Stomach smooth muscle (tissue), 2 donors: ENCODE results near the gene INTS11.

ENCODE experiments used
- H3K27ac ChIP-seq: one replicate; pipeline ENCODE4 v1.7.0; 2013; ENCODE audit warnings: mild to moderate bottlenecking, low read length, inconsistent platforms
- H3K27me3 ChIP-seq, 2 donors: one replicate each; pipeline ENCODE4 v1.7.0; 2013; ENCODE audit warnings: low read length in 2 of 2; ENCODE audit not compliant: insufficient read depth in 2 of 2, control insufficient read depth in 1 of 2
- H3K36me3 ChIP-seq, 2 donors: one replicate each; pipeline ENCODE4 v1.7.0; 2013; ENCODE audit warnings: low read length in 2 of 2; ENCODE audit not compliant: control insufficient read depth in 2 of 2, insufficient read depth in 2 of 2
- H3K4me1 ChIP-seq: one replicate; pipeline ENCODE4 v1.7.0; 2013; ENCODE audit warnings: low read length; ENCODE audit not compliant: control insufficient read depth, insufficient read depth
- H3K4me3 ChIP-seq, 2 donors: one replicate each; pipeline ENCODE4 v1.7.0; 2013; ENCODE audit warnings: low read length in 2 of 2
- H3K9ac ChIP-seq, 2 donors: one replicate each; pipeline ENCODE4 v1.7.0; 2013; ENCODE audit warnings: low read length in 2 of 2, mild to moderate bottlenecking in 1 of 2
- H3K9me3 ChIP-seq, 2 donors: one replicate each; pipeline ENCODE4 v1.7.0; 2013; ENCODE audit warnings: low read length in 2 of 2; ENCODE audit not compliant: control insufficient read depth in 2 of 2
- donor health status: healthy.
- donor health status: Pancreatic carcinoma.

The INTS11 gene

DNA sequence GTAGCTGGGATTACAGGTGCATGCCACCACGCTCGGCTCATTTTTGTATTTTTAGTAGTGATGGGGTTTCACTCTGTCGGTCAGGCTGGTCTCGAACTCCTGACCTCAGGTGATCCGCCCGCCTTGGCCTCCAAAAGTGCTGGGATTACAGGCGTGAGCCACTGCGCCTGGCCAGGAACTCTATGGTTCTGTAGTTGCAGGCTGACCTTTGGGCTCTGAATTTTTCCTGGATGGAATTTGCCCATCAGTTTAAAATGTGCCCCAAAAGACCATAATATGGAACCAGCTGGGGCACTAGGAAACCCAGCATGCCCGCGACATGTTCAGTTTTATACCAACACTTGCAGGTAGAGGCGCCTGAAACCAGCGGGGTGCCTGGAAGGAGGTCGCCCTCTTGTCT, 45.8 kb downstream of the INTS11 start:
- Histone ChIP-seq H3K9ac (no peak overlapping the region), H3K4me3 (no peak overlapping the region), H3K4me1 (peaks cover 10% of the 10 kb centered on the region), H3K9me3 (no peaks in the 10 kb centered on the region), H3K27ac (no peak overlapping the region), H3K36me3 (no peaks in the 10 kb centered on the region), H3K27me3 (no peaks in the 10 kb centered on the region)

DNA sequence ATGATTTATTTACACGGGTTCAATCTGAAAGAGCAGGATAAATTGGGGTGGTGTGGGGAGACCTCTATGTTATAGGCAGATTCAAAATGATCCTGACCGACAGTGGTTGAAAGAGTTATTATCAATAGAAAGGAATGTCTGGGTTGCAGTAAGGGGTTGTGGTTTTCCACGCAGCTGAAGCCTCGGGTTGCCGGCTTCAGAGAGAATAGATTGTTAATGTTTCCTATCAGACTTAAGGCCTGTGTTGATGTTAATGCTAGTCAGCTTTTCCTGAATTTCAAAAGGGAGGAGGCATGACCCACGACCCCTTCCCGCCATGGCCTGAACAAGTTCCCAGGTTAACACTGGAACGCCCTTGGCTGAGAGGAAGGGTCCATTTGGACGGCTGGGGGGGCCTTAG, 48.6 kb downstream of the INTS11 start:
- Histone ChIP-seq H3K9ac (no peak overlapping the region), H3K27me3 (no peaks in the 10 kb centered on the region), H3K9me3 (no peaks in the 10 kb centered on the region), H3K4me3 (no peak overlapping the region), H3K4me1 (peaks cover 33% of the 10 kb centered on the region), H3K27ac (no peak overlapping the region), H3K36me3 (peaks cover 0 to 2% of the 10 kb centered on the region in 2 donors)

DNA sequence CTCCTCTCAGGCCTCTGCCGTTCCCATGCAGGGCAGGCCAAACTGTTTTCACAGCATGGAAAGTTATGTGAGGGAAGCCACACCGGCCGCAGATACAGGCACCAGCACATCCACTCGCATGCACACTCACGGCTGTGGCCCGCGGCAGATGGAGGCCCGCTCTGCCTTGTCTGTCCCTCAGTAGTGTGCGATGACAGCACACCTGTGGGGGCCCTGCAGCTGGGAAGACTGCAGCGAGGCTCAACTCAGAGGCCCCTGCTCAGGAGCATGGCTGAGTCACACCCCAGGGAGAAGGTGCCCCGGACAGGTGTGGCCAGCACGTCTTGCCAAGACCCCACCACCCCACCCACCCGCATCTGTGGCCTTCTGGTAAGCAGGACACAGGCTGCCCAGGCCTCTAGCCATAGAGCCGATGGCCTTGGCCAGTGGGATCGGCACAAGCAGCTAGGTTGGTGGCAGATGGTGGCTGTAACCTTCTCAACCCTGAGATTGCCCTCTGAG, 49.5 kb downstream of the INTS11 start:
- H3K9ac ChIP-seq, result peak overlapping the region in 1 of 2 donors; percentile 71

DNA sequence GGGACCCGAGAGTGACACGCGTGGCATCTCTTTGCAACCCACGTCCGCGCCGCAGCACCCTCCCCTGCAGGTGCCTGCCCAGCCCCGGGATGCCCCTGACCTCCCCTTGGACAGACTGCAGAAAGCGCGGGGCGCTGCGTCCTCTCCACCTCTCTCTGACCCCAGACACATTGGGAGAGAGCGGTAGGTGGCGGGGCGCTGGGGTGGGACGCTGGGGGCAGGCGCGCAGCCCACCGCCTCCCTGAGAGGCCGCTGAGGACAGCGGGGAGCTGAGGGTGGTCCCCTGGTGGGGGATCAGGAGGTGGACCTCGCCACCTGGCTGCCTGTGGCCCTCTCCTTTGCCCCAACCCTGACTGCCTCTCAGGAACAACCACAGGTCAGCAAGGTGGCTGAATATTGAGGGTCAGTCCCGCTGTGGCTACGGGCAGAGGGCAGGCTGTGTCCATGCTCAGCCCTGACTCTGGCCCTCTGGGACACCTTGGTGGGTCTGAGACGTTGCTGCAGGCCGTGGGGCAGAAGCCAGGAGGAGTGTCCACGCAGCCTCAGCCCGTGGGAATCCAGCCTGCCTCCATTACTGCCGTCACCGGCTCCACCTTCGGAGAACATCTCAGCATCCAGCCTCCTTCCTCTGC, 50.0 kb downstream of the INTS11 start:
- peak overlapping the region; percentile 60 to 71 for H3K9ac ChIP-seq
- H3K9me3 ChIP-seq, result no peaks in the 10 kb centered on the region

More for the DNA sequence above, 49.5 kb downstream of the INTS11 start:
- Histone ChIP-seq H3K27me3 (no peaks in the 10 kb centered on the region), H3K4me1 (peaks cover 41% of the 10 kb centered on the region), H3K4me3 (peak overlapping the region; percentile 79 to 90), H3K27ac (no peak overlapping the region), H3K9me3 (no peaks in the 10 kb centered on the region), H3K36me3 (peaks cover 0 to 2% of the 10 kb centered on the region in 2 donors)

DNA sequence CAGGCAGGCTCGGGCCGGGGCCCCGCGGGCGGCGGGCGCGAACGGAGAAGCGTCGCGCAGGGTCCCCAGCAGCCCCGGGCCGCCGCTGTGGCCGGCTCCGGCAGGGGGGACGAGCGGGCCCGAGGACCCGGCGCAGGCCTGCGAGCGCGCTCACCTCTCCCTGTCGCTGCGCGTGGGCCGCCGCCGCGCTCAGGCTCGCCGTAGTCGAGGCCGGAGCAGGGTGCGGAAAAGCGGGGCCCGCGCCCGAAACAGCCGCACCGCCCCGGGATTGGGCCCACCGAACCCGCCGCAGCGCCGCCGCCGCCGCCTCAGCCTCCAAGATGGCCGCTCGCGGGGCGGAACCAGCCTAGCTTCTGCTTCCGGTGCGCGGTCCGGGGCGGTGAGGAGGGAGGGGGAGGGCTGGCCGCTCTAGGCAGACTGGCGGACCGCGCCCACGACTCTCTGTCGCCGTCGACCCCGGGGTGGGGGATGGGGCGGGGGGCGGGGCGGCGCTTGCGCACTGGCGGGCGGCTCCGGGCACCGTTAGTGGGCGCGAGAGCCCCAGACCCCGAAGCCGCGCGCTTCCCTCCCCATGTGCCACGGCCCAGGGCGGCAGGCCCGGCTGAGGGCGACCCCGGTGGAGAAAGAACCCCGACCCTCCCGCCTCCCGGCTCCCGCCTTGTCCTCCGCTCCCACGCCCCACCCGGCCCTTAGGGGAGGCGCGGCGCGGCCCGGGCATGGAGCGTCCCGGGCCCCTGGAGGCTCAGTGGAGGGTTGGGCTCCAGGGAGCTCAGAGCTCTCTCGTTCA, 50.8 kb downstream of the INTS11 start, which contains the start of gene UBE2J2:
Gene UBE2J2 (minus strand): TSS at position 343 of the 787 bp plus-strand sequence. CDS start 5,862 bp downstream, outside the sequence.
- H3K9ac ChIP-seq, result peak within 1 kb of the TSS; percentile 80 to 92
- H3K4me1 ChIP-seq, result peaks cover 44% of the 10 kb centered on the region
- H3K4me3 ChIP-seq, result peak within 1 kb of the TSS; percentile 90 to 95
- peaks cover 0 to 2% of the 10 kb centered on the region in 2 donors for H3K36me3 ChIP-seq
- H3K27me3 ChIP-seq, result no peaks in the 10 kb centered on the region
- no peak within 1 kb of the TSS for H3K27ac ChIP-seq
- H3K9me3 ChIP-seq, result no peaks in the 10 kb centered on the region

More for the DNA sequence above, 50.0 kb downstream of the INTS11 start:
- Histone ChIP-seq H3K27ac (no peak overlapping the region), H3K4me1 (peaks cover 44% of the 10 kb centered on the region), H3K36me3 (peaks cover 0 to 2% of the 10 kb centered on the region in 2 donors), H3K27me3 (no peaks in the 10 kb centered on the region), H3K4me3 (peak overlapping the region; percentile 79 to 90)

DNA sequence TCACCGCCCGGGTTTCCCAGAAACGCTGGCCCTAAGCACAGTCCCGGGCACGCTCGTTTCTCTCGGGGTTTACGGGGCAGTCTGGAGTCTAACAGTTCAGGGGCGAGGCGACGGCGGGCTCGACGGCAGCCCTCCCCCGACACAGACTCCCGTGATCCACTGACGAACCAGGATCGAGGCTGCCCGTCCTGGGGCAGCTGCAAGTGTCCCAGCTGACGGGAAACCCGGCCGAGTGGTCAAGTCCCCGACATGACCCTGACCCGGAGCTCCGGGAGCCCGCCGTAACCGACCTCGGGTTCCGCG, 51.3 kb downstream of the INTS11 start:
- Histone ChIP-seq H3K27me3 (no peaks in the 10 kb centered on the region), H3K9ac (peak overlapping the region; percentile 80 to 92), H3K36me3 (peaks cover 0 to 5% of the 10 kb centered on the region in 2 donors), H3K4me1 (peaks cover 44% of the 10 kb centered on the region), H3K27ac (no peak overlapping the region), H3K4me3 (peak overlapping the region; percentile 90 to 95), H3K9me3 (no peaks in the 10 kb centered on the region)

DNA sequence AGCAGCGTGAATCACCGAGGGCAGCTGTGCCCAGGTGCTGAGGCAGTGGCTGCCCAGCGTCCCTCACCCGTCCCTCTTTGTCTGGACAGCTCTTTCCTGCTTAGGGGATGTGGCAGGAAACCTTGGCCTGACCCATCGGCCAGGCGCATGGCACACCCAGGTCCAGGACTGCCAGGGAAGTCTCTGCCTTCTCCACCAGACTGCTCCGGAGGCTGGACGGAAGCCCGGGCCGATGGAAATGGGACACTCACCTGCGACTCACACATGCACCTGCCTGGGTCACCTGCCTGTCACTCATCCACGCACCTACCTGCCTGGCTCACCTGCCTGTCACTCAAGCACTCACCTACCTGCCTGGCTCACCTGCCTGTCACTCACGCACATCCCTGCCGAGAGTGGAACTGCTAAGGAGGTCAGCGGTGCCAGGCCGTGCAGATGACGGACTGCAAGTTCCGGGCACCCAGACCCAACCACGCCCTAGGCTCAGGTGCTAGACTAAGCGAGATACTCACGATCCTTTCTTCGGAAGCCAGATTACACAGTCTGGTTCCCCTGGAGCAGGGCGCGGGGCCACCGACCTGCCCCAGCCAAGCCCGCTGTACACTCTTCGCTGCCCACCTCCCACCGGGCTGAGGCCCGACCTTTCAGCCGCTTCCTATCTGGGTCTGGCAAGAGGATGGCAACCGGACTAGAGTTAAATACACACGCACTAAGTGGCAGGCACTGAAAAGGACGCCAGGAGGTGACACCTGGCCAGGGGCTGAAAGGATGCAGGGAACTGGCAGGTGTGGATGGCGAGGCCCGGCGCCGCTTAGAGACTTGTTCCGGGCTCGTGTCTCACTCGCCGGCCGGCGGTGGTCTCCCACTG, 51.9 kb downstream of the INTS11 start:
- Histone ChIP-seq H3K4me1 (peaks cover 44% of the 10 kb centered on the region), H3K27me3 (no peaks in the 10 kb centered on the region), H3K27ac (no peak overlapping the region), H3K36me3 (peaks cover 1 to 8% of the 10 kb centered on the region in 2 donors), H3K4me3 (peak overlapping the region; percentile 90 to 95), H3K9me3 (no peaks in the 10 kb centered on the region), H3K9ac (peak overlapping the region; percentile 80 to 92)

DNA sequence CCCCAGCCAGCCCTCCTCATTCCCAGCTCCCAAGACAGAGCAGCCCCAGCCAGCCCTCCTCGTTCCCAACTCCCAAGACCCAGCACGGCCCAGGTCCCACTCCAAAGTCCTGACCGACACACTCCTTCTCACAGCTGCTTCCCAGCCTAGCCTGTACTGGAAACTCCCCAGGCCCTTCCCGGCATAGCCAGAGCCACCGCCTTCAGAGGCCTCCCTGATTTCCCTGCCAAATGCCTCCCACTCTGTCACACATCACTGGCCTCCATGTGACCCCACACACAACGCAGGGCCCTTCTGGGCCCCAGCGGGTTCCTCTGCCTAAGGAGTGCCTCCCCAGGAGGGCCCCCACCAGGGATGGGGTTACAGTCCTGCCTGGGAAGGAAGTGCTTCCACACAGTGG, 53.6 kb downstream of the INTS11 start:
- Histone ChIP-seq H3K27ac (no peak overlapping the region), H3K4me3 (peak overlapping the region; percentile 32 to 49), H3K9me3 (no peaks in the 10 kb centered on the region), H3K27me3 (no peaks in the 10 kb centered on the region), H3K36me3 (peaks cover 10 to 13% of the 10 kb centered on the region in 2 donors), H3K9ac (peak overlapping the region; percentile 42 to 54), H3K4me1 (peaks cover 44% of the 10 kb centered on the region)

DNA sequence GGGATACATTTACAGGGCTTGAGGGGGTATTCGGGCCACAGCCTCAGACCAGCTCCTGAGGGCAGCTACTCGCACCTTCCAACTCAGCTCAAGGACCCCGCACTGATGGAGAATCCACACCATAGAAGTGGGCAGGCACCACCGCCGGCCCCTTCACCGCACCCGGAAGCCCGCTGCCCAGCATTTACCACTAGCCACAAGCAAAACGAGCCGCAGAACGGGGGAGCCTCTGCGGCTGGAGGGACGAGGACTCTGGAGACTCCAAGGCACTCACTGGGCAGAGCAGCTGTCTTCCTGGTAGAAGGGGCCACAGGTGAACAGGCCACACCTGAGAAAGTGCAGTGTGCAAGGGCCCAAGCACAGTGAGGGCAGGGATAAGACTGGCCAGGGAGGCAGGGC, 56.2 kb downstream of the INTS11 start:
- Histone ChIP-seq H3K9me3 (no peaks in the 10 kb centered on the region), H3K9ac (no peak overlapping the region), H3K36me3 (peaks cover 21 to 24% of the 10 kb centered on the region in 2 donors), H3K4me1 (peaks cover 41% of the 10 kb centered on the region), H3K4me3 (no peak overlapping the region), H3K27me3 (no peaks in the 10 kb centered on the region), H3K27ac (no peak overlapping the region)

DNA sequence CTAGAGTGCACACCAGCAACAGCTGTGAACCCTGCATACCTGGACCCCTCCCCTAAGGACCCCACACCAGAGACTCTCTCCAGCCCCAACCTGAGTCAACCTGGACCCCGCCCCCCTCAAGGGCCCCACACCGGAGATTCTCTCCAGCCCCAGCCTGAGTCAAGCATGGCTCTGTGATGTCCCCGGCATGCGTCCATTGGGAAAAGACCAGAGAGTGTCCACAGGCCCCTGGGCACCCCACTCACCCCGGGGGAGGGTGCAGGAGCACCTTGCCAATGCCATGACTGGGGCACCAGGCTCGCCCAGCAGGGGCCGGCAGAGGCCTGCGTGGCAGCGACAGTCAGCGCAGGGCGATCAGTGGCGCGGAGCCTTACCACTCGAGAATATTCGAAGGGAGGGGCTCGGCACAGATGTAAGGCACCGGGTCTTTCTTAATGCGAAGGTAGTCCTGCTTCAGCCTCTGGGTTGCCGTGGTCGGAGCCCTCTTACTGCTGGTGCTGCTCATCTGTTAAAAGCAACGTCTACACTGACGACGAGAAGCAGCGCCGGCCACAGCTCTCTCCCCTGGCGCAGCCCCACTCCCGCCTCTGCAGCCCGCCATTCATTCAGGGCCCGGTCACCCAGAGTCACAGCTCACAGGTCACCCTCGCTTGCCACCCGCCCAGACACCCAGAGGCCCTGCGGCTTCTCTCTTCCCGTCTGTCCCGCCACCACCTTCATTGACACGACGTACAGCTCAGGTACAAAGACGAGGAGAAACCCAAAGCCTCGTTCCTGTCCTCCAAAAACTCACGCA, 56.8 kb downstream of the INTS11 start:
- Histone ChIP-seq H3K4me3 (no peak overlapping the region), H3K36me3 (peaks cover 27 to 29% of the 10 kb centered on the region in 2 donors), H3K4me1 (peaks cover 36% of the 10 kb centered on the region), H3K27me3 (no peaks in the 10 kb centered on the region), H3K9me3 (no peaks in the 10 kb centered on the region), H3K9ac (no peak overlapping the region), H3K27ac (no peak overlapping the region)
